ENCODE results near the gene PIP5K1B. TPM values are rescaled to one million over a fixed set of nuclear protein-coding genes. Genes with fewer than 3 reads are reported as not detected.
"Not testable (repeated sequence)": the region's sequence is repeated elsewhere in the genome, so short reads cannot be mapped to it uniquely, and the experiment has no call there.

The PIP5K1B gene
- total RNA-seq, 4 donors from 2014 or later, result 0.63 to 1.6 (median 0.98) TPM

DNA sequence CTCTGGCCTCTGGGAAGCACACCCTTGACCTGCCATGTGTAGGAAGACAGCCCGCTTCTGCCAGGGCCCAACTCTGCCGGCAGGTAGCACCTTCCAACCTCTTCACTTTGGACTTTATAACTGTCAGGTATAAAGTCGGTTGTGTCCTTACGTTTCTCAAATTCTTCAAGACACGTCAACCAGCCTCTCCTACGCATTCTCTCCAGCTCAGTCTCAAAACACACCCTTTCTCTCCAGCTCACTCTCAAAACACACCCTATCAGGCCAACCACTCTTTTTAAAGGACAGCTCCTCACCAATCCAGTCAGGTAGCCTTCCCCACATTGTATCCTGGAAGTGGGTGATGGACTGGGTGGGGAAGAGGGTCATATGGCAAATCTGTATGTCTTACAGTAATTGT lies 344.1 kb downstream of the PIP5K1B start:
- 79 to 80% methylated on average over 6 of the region's 6 CpGs for WGBS, 2 donors
- DNase-seq, result no peak
- H3K36me3 ChIP-seq, result no peaks in the 10 kb centered on the region
- intact Hi-C loops (cut with DNase I), result no loop called here
- H3K9me3 ChIP-seq, result no peaks in the 10 kb centered on the region
- peaks cover 4 to 9% of the 10 kb centered on the region in 2 donors for H3K4me1 ChIP-seq
- no peak for TF ChIP-seq POLR2A (IDR thresholded peaks at IDR 0.05)
- TF ChIP-seq, protein P1, sequence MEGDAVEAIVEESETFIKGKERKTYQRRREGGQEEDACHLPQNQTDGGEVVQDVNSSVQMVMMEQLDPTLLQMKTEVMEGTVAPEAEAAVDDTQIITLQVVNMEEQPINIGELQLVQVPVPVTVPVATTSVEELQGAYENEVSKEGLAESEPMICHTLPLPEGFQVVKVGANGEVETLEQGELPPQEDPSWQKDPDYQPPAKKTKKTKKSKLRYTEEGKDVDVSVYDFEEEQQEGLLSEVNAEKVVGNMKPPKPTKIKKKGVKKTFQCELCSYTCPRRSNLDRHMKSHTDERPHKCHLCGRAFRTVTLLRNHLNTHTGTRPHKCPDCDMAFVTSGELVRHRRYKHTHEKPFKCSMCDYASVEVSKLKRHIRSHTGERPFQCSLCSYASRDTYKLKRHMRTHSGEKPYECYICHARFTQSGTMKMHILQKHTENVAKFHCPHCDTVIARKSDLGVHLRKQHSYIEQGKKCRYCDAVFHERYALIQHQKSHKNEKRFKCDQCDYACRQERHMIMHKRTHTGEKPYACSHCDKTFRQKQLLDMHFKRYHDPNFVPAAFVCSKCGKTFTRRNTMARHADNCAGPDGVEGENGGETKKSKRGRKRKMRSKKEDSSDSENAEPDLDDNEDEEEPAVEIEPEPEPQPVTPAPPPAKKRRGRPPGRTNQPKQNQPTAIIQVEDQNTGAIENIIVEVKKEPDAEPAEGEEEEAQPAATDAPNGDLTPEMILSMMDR (IDR thresholded peaks at IDR 0.05), result no peak
- H3K4me3 ChIP-seq (replicated peaks in 1 of 3), result no peak overlapping the region
- H3K27ac ChIP-seq, result no peak overlapping the region
- H3K27me3 ChIP-seq, result no peaks in the 10 kb centered on the region

DNA sequence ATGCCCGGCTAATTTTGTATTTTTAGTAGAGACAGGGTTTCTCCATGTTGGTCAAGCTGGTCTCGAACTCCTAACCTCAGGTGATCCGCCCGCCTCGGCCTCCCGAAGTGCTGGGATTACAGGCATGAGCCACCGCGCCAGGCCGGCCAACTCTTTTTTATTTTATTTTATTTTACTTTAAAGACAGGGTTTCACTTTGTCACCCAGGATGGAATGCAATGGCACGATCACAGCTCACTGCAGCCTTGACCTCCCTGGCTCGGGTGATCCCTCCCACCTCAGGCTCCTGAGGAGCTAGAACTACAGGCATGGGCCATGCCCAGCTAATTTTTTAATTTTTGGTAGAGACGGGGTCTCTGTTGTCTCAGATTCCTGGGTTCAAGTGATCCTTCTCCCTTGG lies 345.9 kb downstream of the PIP5K1B start:
- not testable (repeated sequence) for DNase-seq; H3K27me3 ChIP-seq; H3K36me3 ChIP-seq; H3K9me3 ChIP-seq; H3K27ac ChIP-seq; H3K4me3 ChIP-seq (replicated peaks in 1 of 3)
- 93 to 98% methylated on average over 12 of the region's 12 CpGs for WGBS, 2 donors
- H3K4me1 ChIP-seq, result peaks cover 15 to 17% of the 10 kb centered on the region in 2 donors
- intact Hi-C loops (cut with DNase I), result loop anchor here (5.0 kb wide), 1 partner anchor 141 kb away; no protein-coding TSS in a partner anchor

DNA sequence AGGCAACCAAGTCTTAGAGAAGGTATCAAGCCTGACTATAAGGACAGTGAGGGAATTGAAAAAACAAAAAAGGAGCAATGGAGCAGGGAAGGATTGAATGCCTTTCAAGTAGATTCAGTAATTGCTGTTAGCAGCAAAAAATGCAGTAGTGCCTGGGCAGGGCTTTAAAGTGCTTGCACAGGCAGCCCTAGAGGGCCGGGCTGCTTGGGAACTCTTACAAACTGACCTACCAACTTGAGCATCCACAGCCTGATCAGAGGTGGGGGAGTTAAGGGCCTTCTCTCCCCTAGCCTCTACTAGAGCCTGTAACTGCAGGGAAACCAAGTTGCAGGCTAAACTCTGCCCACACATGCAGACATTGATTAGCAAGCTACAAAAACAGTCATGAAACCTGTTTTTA lies 349.9 kb downstream of the PIP5K1B start:
- intact Hi-C loops (cut with DNase I), result loop anchor here (5.0 kb wide), 1 partner anchor 137 kb away; no protein-coding TSS in a partner anchor
- Histone ChIP-seq H3K4me1 (peaks cover 18 to 19% of the 10 kb centered on the region in 2 donors), H3K36me3 (no peaks in the 10 kb centered on the region), H3K4me3 (replicated peaks in 1 of 3) (no peak overlapping the region), H3K27me3 (no peaks in the 10 kb centered on the region), H3K9me3 (no peaks in the 10 kb centered on the region), H3K27ac (peak overlapping the region; percentile 62 to 85 (median 82))
- WGBS, 2 donors, result 14 to 21% methylated on average over 1 of the region's 1 CpG
- DNase-seq, result peak; percentile 85 to 87
- no peak for TF ChIP-seq POLR2A (IDR thresholded peaks at IDR 0.05)
- TF ChIP-seq, protein P1 (IDR thresholded peaks at IDR 0.05), result no peak

DNA sequence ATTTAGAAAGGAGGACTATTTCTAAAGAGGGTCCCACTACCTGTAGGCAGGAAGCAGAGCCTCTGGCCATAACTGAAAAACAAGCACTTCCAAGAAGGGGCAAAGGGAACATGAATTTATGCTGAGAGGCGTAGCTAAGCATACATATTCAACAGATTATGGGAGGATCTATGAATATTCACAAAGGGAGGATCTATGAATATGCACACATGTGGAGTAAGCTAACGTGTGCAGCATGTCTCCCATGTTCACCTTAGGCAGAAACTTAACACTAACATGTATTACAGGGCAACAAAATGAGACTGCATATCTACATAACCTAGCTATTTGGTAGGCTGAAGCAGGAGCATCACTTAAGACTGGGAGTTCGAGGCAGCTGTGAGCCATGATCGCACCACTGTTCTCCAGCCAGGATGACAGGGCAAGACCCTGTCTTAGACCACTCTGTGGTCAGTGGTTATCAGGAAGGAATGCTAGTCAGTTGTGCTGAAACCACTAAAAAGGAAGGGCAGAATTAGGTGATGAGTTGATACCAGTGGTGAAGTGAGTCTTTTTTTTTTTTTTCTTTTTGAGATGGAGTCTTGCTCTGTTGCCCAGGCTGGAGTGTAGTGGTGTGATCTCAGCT lies 351.3 kb downstream of the PIP5K1B start:
- no peak overlapping the region for H3K4me3 ChIP-seq (replicated peaks in 1 of 3)
- WGBS, 2 donors, result 96 to 98% methylated on average over 4 of the region's 4 CpGs
- H3K4me1 ChIP-seq, result peaks cover 18 to 19% of the 10 kb centered on the region in 2 donors
- H3K9me3 ChIP-seq, result no peaks in the 10 kb centered on the region
- TF ChIP-seq, protein P1 (IDR thresholded peaks at IDR 0.05), result no peak
- no peak for TF ChIP-seq POLR2A (IDR thresholded peaks at IDR 0.05)
- no peak for DNase-seq
- no peaks in the 10 kb centered on the region for H3K36me3 ChIP-seq
- H3K27me3 ChIP-seq, result no peaks in the 10 kb centered on the region
- intact Hi-C loops (cut with DNase I), result no loop called here
- H3K27ac ChIP-seq, result peak overlapping the region in 2 of 3 donors; percentile 82 to 85

DNA sequence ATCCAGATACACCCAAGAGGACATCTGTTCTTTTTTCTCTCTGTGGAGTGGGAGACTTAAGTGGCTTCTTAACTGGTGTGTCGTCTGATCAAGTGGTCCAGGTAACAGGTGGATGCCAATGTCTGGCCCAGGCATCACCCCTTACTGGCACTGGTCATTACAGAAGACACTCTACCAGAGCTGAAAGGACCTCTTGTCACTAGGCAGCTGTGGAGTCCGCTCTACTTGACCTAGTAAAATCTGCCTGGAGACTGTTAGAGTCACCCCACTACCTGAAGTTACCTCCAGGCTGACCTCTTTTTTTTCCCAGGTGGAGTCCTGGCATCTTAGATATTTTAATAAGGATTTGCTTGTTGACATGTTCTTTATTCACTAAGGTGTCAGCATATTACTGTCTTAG lies 353.1 kb downstream of the PIP5K1B start:
- intact Hi-C loops (cut with DNase I), result no loop called here

More for the DNA sequence above, 353.1 kb downstream of the PIP5K1B start:
- no peaks in the 10 kb centered on the region for H3K36me3 ChIP-seq
- TF ChIP-seq, protein P1 (IDR thresholded peaks at IDR 0.05), result no peak
- no peak for TF ChIP-seq POLR2A (IDR thresholded peaks at IDR 0.05)
- H3K9me3 ChIP-seq, result no peaks in the 10 kb centered on the region
- peaks cover 18 to 19% of the 10 kb centered on the region in 2 donors for H3K4me1 ChIP-seq
- DNase-seq, result peak in 1 of 2 donors; percentile 31
- H3K4me3 ChIP-seq (replicated peaks in 1 of 3), result no peak overlapping the region
- 57 to 70% methylated on average over 2 of the region's 2 CpGs for WGBS, 2 donors
- no peaks in the 10 kb centered on the region for H3K27me3 ChIP-seq
- H3K27ac ChIP-seq, result no peak overlapping the region

Small RNA genes lying within 50 kb of the gene (small RNA-seq; reads per million reads assigned to genes)
- not detected for gene RNU6-820P

Other genes starting within 250 kb of the PIP5K1B start
- gene TMEM252, start 164.4 kb upstream of the PIP5K1B start, total RNA-seq, result not detected